OCI-LY1 (cell line): ENCODE data around the gene ATAT1.
A peak's percentile ranks its signal among the peaks of the same experiment; 100 is the strongest.

Experiments used
- H2AFZ ChIP-seq: fragments of 200-600 bp; sonication (generic), shearing (Covaris generic); 2 replicates; pipeline ENCODE4 v1.6.0; 2014; ENCODE audit warnings: antibody characterized with exemption, mild to moderate bottlenecking, low read length
- H3F3A ChIP-seq: fragments of 200-600 bp; sonication (generic), shearing (Covaris generic); 2 replicates; pipeline ENCODE4 v1.6.0; 2014; ENCODE audit warnings: mild to moderate bottlenecking, antibody characterized with exemption, low read length, moderate library complexity; ENCODE audit not compliant: insufficient read depth
- H3K27ac ChIP-seq: fragments of 200-600 bp; sonication (generic); 2 replicates; pipeline ENCODE4 v1.5.1; 2014; ENCODE audit warnings: low read length, mixed run types, mild to moderate bottlenecking, low read depth; ENCODE audit not compliant: poor library complexity, severe bottlenecking
- H3K27me3 ChIP-seq: fragments of 200-600 bp; sonication (generic); 2 replicates; pipeline ENCODE4 v1.6.0; 2014; ENCODE audit warnings: antibody characterized with exemption, mild to moderate bottlenecking, low read length, moderate library complexity; ENCODE audit not compliant: insufficient read depth
- H3K36me3 ChIP-seq: fragments of 200-600 bp; sonication (generic); 2 replicates; pipeline ENCODE4 v1.6.1; 2014; ENCODE audit warnings: mild to moderate bottlenecking, antibody characterized with exemption, low read length, moderate library complexity, mixed read lengths; ENCODE audit not compliant: insufficient read depth
- H3K4me1 ChIP-seq: fragments of 200-600 bp; sonication (generic); 2 replicates; pipeline ENCODE4 v1.5.1; 2014; ENCODE audit warnings: mild to moderate bottlenecking, low read length, moderate library complexity; ENCODE audit not compliant: insufficient read depth, severe bottlenecking
- H3K4me2 ChIP-seq: fragments of 200-600 bp; sonication (generic), shearing (Covaris generic); 2 replicates; pipeline ENCODE4 v1.6.1; 2014; ENCODE audit warnings: low read length
- H3K4me3 ChIP-seq: fragments of 200-600 bp; sonication (generic); 2 replicates; pipeline ENCODE4 v1.5.1; 2014; ENCODE audit warnings: low read length, low read depth, mild to moderate bottlenecking, mixed read lengths; ENCODE audit not compliant: poor library complexity, severe bottlenecking
- H3K79me2 ChIP-seq: fragments of 200-600 bp; shearing (Covaris generic); 2 replicates; pipeline ENCODE4 v1.6.1; 2016; ENCODE audit warnings: mixed run types, low read length, mixed read lengths; ENCODE audit not compliant: insufficient read depth
- H3K9ac ChIP-seq: fragments of 200-600 bp; sonication (generic), shearing (Covaris generic); 2 replicates; pipeline ENCODE4 v1.6.1; 2014; ENCODE audit warnings: mild to moderate bottlenecking, low read length, mixed read lengths
- H3K9me2 ChIP-seq: fragments of 200-600 bp; sonication (generic), shearing (Covaris generic); 2 replicates; pipeline ENCODE4 v1.6.1; 2014; ENCODE audit warnings: low read depth, mild to moderate bottlenecking, low read length, mixed read lengths
- H3K9me3 ChIP-seq: fragments of 200-600 bp; shearing (Covaris generic); 2 replicates; pipeline ENCODE4 v1.6.1; 2014; ENCODE audit warnings: low read length, mixed read lengths
- H4K20me1 ChIP-seq: fragments of 200-600 bp; sonication (generic), shearing (Covaris generic); 2 replicates; pipeline ENCODE4 v1.6.0; 2016; ENCODE audit warnings: mild to moderate bottlenecking, low read length; ENCODE audit not compliant: insufficient read depth
- CTCF ChIP-seq: fragments of 200-600 bp; sonication (generic), shearing (Covaris generic); IDR thresholded peaks from 2 replicates; pipeline ENCODE4 v1.5.1; 2017; ENCODE audit warnings: mild to moderate bottlenecking, antibody characterized with exemption, low read length, moderate library complexity, mixed read lengths
- EZH2 ChIP-seq: fragments of 200-600 bp; sonication (generic), shearing (Covaris generic); IDR thresholded peaks from 2 replicates; pipeline ENCODE4 v1.8.0; 2017; ENCODE audit warnings: borderline replicate concordance, mixed run types, mild to moderate bottlenecking, antibody characterized with exemption, low read length, moderate library complexity, mixed read lengths

ATAT1 gene

GRCh38 chr6:30614843-30615218 lies 11.8 kb upstream of the ATAT1 start:
- peaks cover 76% of the 10 kb centered on the region for H3K36me3 ChIP-seq
- H3K9ac ChIP-seq = peak overlapping the region; percentile 99
- H3K27ac ChIP-seq = peak overlapping the region; percentile 93
- no peak overlapping the region for H2AFZ ChIP-seq
- TF ChIP-seq CTCF = no peak
- no peak for TF ChIP-seq EZH2
- H4K20me1 ChIP-seq = no peaks in the 10 kb centered on the region
- H3K9me2 ChIP-seq = no peaks in the 10 kb centered on the region
- peaks cover 47% of the 10 kb centered on the region for H3K4me1 ChIP-seq
- H3K79me2 ChIP-seq = peaks cover 42% of the 10 kb centered on the region
- H3K4me3 ChIP-seq = peak overlapping the region; percentile 97
- no peaks in the 10 kb centered on the region for H3K9me3 ChIP-seq
- H3K4me2 ChIP-seq = peak overlapping the region; percentile 88
- 0 out of 2 replicates have a peak, but pooled peaks cover 2% of the 10 kb centered on the region for H3F3A ChIP-seq
- H3K27me3 ChIP-seq = no peaks in the 10 kb centered on the region

GRCh38 chr6:30615219-30615957 lies 11.3 kb upstream of the ATAT1 start:
- H3K9me2 ChIP-seq = no peaks in the 10 kb centered on the region
- H2AFZ ChIP-seq = no peak overlapping the region
- H3K79me2 ChIP-seq = peaks cover 42% of the 10 kb centered on the region
- peak overlapping the region; percentile 99 for H3K9ac ChIP-seq
- peak overlapping the region; percentile 93 for H3K27ac ChIP-seq
- peaks cover 44% of the 10 kb centered on the region for H3K4me1 ChIP-seq
- 0 out of 2 replicates have a peak, but pooled peaks cover 2% of the 10 kb centered on the region for H3F3A ChIP-seq
- H3K4me2 ChIP-seq = peak overlapping the region; percentile 88
- H3K27me3 ChIP-seq = no peaks in the 10 kb centered on the region
- no peaks in the 10 kb centered on the region for H3K9me3 ChIP-seq
- H4K20me1 ChIP-seq = no peaks in the 10 kb centered on the region
- TF ChIP-seq CTCF (no peak), EZH2 (no peak)
- H3K36me3 ChIP-seq = peaks cover 73% of the 10 kb centered on the region
- H3K4me3 ChIP-seq = peak overlapping the region; percentile 97

GRCh38 chr6:30615958-30616810 lies 10.5 kb upstream of the ATAT1 start:
- Histone ChIP-seq H3K27me3 (no peaks in the 10 kb centered on the region), H4K20me1 (no peaks in the 10 kb centered on the region), H3K9ac (peak overlapping the region; percentile 99), H3F3A (0 out of 2 replicates have a peak, but pooled peaks cover 2% of the 10 kb centered on the region), H3K9me2 (no peaks in the 10 kb centered on the region), H3K36me3 (peaks cover 73% of the 10 kb centered on the region), H3K79me2 (peaks cover 42% of the 10 kb centered on the region), H2AFZ (no peak overlapping the region), H3K27ac (peak overlapping the region; percentile 93), H3K4me2 (peak overlapping the region; percentile 88), H3K4me3 (peak overlapping the region; percentile 97), H3K4me1 (peaks cover 44% of the 10 kb centered on the region), H3K9me3 (no peaks in the 10 kb centered on the region)
- no peak for TF ChIP-seq CTCF
- no peak for TF ChIP-seq EZH2
